Right lobe of liver (tissue), 6 donors: ENCODE results near the gene ARPC1B. TPM values are rescaled to one million over a fixed set of nuclear protein-coding genes. Genes with fewer than 3 reads are reported as not detected.
"Not testable (repeated sequence)": the region's sequence is repeated elsewhere in the genome, so short reads cannot be mapped to it uniquely, and the experiment has no call there.

Experiments used
- ATAC-seq, 4 donors: fragments of 200-7000 bp; cut with Tn5 transposase; one replicate each; pipeline ENCODE4 v1.9.1; 2020; ENCODE audit warnings: mild to moderate bottlenecking in 4 of 4, moderate library complexity in 4 of 4
- DNase-seq, 3 donors: peaks; one replicate each; pipeline ENCODE4 v3.0.0-alpha.2; 2020
- H3K27ac ChIP-seq, 3 donors: fragments of 200-600 bp; one replicate each; pipeline ENCODE4 v1.8.0; 2022
- H3K27me3 ChIP-seq, 2 donors: fragments of 200-600 bp; one replicate each; pipeline ENCODE4 v1.8.0; 2022
- H3K36me3 ChIP-seq, 4 donors: fragments of 200-600 bp; sonication (generic) in 1 of 4; one replicate each; pipeline versions ENCODE4 v1.5.1 to v1.8.0; 2017 to 2022; ENCODE audit warnings: control low read depth in 1 of 4
- H3K4me1 ChIP-seq, 4 donors: fragments of 200-600 bp; sonication (generic) in 1 of 4; one replicate each; pipeline versions ENCODE4 v1.5.1 to v1.8.0; 2017 to 2022; ENCODE audit warnings: control low read depth in 1 of 4
- H3K4me3 ChIP-seq, 3 donors: fragments of 200-600 bp; one replicate each; pipeline ENCODE4 v1.8.0; 2022
- H3K9me3 ChIP-seq, 4 donors: fragments of 200-600 bp; sonication (generic) in 1 of 4; one replicate each; pipeline versions ENCODE4 v1.5.1 to v1.8.0; 2017 to 2022; ENCODE audit warnings: control low read depth in 1 of 4
- POLR2A ChIP-seq: fragments of 450-650 bp; IDR thresholded peaks from one replicate; pipeline ENCODE4 v1.6.1; 2017; ENCODE audit warnings: antibody characterized with exemption, mild to moderate bottlenecking
- WGBS: methylation state at CpG from one replicate; pipeline ENCODE4 v1.1.6; 2018; ENCODE audit warnings: low coverage, low lambda C conversion rate; ENCODE audit not compliant: insufficient coverage; ENCODE audit errors: missing lambda C conversion rate; 5-methylcytosine and 5-hydroxymethylcytosine counted together
- intact Hi-C, 2 donors: fragments of 100-400 bp; cut with DNase I; formaldehyde crosslinking; loops; one replicate each; pipeline versions ENCODE4 v1.11.2 to v1.14.1; 2022
- total RNA-seq, 6 experiments: library from RNA; depleted of rRNA in 2 of 6; stranded (reverse); fragments of >200 nt in 2 of 6; fragmentation: NEBNext Ultra II Directional in 3 of 6; extraction: Animal tissue kit (Norgen Biotek cat#: 25700) in 3 of 6; gene quantifications; one replicate each; pipeline versions ENCODE4 v1.1.0 to v1.2.4, GENCODE V29; 2016 to 2023
- TF ChIP-seq, protein P1 (sequence below), 4 donors: fragments of 200-600 bp in 3 of 4; fragments of 450-650 bp in 1 of 4; IDR thresholded peaks; one replicate each; pipeline versions ENCODE4 v1.5.1 to v1.8.0; 2016 to 2022; ENCODE audit warnings: antibody characterized with exemption in 4 of 4, mild to moderate bottlenecking in 2 of 4
- donor health status: DM: no; HTN: yes; CAD: no.
- donor health status: DM: no; HTN: no; CAD: no.
- donor health status: DM: no; HTN: no; CAD: no.
- donor health status: DM: no; HTN: yes; CAD: no.
- donor health status: DM: no; HTN: yes; CAD: no.

ARPC1B gene
- total RNA-seq, 6 experiments from 2014 or later, result 24.4 to 197 (median 52.7) TPM

DNA sequence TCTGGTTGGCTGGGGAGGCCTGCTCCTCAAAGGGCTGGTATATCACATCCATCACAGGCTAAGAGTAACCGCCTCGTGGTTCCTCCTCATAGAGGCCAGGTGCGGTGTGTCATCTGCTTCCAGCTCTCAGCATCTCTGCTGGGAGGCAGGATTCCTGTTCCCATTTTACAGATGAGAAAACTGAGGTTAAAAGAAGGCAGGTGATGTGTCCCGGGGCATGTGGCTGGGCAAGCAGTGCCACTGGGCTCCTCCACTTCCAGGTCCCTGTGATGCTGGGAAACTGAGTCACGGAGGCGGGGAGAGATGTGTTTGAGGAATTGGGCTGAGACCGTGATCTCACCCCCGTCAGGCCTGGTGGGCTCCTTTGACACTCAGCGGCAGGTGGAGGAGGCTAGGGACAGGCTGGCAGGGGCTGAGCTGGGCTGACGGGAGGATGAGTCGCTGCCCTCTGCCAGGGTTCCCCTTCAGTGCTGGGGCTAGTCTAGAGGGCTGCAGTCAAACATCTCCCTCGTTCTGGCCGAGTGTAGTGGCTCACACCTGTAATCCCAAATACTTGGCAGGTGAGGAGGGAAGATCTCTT, 9.4 kb downstream of the ARPC1B start:
- no peaks in the 10 kb centered on the region for H3K9me3 ChIP-seq
- no peak overlapping the region for H3K4me3 ChIP-seq
- DNase-seq (no peak), ATAC-seq (no peak)
- peaks cover 0 to 35% (median 11%) of the 10 kb centered on the region in 4 donors for H3K4me1 ChIP-seq
- H3K36me3 ChIP-seq, result peaks cover 0 to 6% (median 3%) of the 10 kb centered on the region in 4 donors
- 90% methylated on average over 6 of the region's 13 CpGs for WGBS
- no peaks in the 10 kb centered on the region for H3K27me3 ChIP-seq
- H3K27ac ChIP-seq, result no peak overlapping the region
- intact Hi-C loops, result no loop called here
- TF ChIP-seq, protein P1, sequence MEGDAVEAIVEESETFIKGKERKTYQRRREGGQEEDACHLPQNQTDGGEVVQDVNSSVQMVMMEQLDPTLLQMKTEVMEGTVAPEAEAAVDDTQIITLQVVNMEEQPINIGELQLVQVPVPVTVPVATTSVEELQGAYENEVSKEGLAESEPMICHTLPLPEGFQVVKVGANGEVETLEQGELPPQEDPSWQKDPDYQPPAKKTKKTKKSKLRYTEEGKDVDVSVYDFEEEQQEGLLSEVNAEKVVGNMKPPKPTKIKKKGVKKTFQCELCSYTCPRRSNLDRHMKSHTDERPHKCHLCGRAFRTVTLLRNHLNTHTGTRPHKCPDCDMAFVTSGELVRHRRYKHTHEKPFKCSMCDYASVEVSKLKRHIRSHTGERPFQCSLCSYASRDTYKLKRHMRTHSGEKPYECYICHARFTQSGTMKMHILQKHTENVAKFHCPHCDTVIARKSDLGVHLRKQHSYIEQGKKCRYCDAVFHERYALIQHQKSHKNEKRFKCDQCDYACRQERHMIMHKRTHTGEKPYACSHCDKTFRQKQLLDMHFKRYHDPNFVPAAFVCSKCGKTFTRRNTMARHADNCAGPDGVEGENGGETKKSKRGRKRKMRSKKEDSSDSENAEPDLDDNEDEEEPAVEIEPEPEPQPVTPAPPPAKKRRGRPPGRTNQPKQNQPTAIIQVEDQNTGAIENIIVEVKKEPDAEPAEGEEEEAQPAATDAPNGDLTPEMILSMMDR (IDR thresholded peaks at IDR 0.05), result no peak
- TF ChIP-seq POLR2A, result no peak

DNA sequence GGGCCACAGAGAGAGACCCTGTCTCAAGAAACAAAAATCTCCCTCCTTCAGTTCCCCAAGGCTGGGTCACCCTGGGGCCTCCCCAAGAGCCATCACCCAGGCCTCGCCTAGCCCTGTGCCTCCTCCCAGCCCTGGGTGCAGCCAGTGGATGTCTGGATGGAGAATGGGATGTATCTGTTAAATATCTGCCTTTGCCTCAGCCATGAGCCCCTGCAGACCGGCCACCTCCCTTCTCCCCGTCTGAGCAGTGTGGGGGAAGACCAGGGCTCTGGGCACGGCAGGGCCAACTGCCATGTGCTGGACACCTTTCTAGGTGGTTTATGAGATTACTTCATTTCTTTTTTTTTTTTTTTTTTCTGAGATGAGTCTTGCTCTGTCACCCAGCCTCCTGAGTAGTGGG, 10.0 kb downstream of the ARPC1B start:
- Histone ChIP-seq H3K4me1 (peaks cover 0 to 29% (median 10%) of the 10 kb centered on the region in 4 donors), H3K27me3 (no peaks in the 10 kb centered on the region), H3K36me3 (peaks cover 0 to 9% (median 3%) of the 10 kb centered on the region in 4 donors), H3K27ac (no peak overlapping the region), H3K4me3 (no peak overlapping the region), H3K9me3 (no peaks in the 10 kb centered on the region)
- 83% methylated on average over 1 of the region's 4 CpGs for WGBS
- ATAC-seq, result no peak
- DNase-seq, result no peak
- TF ChIP-seq, protein P1 (IDR thresholded peaks at IDR 0.05), result no peak
- no peak for TF ChIP-seq POLR2A
- intact Hi-C loops, result no loop called here

DNA sequence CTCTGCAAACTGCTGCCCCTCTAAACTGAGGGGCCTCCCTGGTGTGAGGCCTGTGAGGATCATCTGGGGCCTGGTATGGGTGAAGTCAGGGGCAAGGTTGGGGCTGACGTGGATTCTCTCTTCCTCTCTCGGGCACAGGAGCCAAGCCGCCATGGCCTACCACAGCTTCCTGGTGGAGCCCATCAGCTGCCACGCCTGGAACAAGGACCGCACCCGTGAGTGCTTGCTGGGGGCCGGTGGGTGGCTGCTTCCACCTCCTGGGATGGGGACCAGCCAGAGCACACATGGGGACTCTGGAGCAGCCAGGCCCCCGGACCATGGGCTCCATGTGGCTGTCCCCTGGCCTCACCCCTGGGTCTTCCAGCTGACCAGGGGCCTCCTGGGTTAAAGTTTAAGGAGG, 11.0 kb downstream of the ARPC1B start:
- no peaks in the 10 kb centered on the region for H3K27me3 ChIP-seq
- H3K4me1 ChIP-seq, result peaks cover 0 to 18% (median 6%) of the 10 kb centered on the region in 4 donors
- ATAC-seq, result no peak
- no peaks in the 10 kb centered on the region for H3K9me3 ChIP-seq
- TF ChIP-seq POLR2A, result no peak
- TF ChIP-seq, protein P1 (IDR thresholded peaks at IDR 0.05), result no peak
- DNase-seq, result no peak
- H3K4me3 ChIP-seq, result no peak overlapping the region
- intact Hi-C loops, result no loop called here
- peaks cover 0 to 15% (median 6%) of the 10 kb centered on the region in 4 donors for H3K36me3 ChIP-seq
- H3K27ac ChIP-seq, result no peak overlapping the region
- WGBS, result no CpG with 5 or more reads among the region's 8 CpGs

DNA sequence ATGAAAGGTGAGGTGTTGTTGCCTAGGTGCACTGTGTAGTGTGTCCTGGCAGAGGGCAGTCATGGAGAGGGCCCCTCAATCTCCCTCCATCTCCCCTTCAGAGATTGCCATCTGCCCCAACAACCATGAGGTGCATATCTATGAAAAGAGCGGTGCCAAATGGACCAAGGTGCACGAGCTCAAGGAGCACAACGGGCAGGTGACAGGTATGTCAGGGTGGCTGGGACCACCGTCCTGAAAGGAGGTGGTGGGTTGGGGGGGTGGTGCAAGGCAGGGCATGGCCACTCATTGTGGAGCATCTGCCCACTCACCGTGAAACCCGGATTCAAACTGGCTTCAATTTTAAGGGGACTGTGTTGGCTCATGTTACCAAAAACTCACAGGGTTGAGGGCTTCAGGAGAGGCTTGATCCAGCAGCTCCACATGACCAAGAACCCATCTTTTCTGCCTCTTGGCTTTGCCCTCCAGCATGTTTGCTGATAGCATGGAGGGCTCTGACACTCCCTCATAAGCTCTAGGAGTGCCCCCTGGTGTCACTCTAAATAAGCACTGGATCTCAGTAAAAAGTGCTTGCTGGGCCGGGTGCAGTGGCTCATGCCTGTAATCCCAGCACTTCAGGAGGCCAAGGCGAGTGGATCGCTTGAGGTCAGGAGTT, 12.2 kb downstream of the ARPC1B start:
- DNase-seq (no peak), ATAC-seq (peak; percentile 39 to 52 (median 42))
- intact Hi-C loops, result no loop called here

DNA sequence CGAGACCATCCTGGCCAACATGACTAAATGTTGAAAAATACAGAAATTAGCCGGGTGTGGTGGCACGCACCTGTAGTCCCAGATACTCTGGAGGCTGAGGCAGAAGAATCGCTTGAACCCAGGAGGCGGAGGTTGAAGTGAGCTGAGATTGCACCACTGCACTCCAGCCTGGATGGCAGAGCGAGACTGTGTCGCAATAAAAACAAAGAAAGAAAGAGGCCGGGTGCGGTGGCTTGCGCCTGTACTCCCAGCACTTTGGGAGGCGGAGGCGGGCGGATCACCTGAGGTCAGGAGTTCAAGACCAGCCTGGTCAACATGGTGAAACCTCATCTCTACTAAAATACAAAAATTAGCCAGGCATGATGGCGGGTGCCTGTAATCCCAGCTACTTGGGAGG, 12.7 kb downstream of the ARPC1B start:
- peak in 1 of 4 donors; percentile 22 for ATAC-seq
- H3K9me3 ChIP-seq, H3K4me1 ChIP-seq, H3K27me3 ChIP-seq, H3K27ac ChIP-seq, DNase-seq, H3K4me3 ChIP-seq, intact Hi-C loops: not testable (repeated sequence)
- WGBS, result 42% methylated on average over 7 of the region's 14 CpGs
- H3K36me3 ChIP-seq, result peaks cover 0 to 23% (median 9%) of the 10 kb centered on the region in 4 donors

More for the DNA sequence above, 12.2 kb downstream of the ARPC1B start:
- H3K36me3 ChIP-seq, result peaks cover 0 to 23% (median 9%) of the 10 kb centered on the region in 4 donors
- WGBS, result 100% methylated on average over 1 of the region's 9 CpGs
- no peaks in the 10 kb centered on the region for H3K27me3 ChIP-seq
- TF ChIP-seq POLR2A, result no peak
- TF ChIP-seq, protein P1 (IDR thresholded peaks at IDR 0.05), result peak in 3 of 4 donors; percentile 17 to 27 (median 26)
- no peaks in the 10 kb centered on the region for H3K9me3 ChIP-seq
- H3K4me1 ChIP-seq, result peaks cover 0 to 8% (median 1%) of the 10 kb centered on the region in 4 donors
- H3K4me3 ChIP-seq, result no peak overlapping the region
- no peak overlapping the region for H3K27ac ChIP-seq
